Measurements from ENCODE around the gene SUCLG1. TPM values are rescaled to one million over a fixed set of nuclear protein-coding genes. Genes with fewer than 3 reads are reported as not detected.

SUCLG1 gene
- total RNA-seq (2014; rRNA removed; shearing (Covaris generic)), result 49.3 and 64.1 TPM in 2 replicates

DNA sequence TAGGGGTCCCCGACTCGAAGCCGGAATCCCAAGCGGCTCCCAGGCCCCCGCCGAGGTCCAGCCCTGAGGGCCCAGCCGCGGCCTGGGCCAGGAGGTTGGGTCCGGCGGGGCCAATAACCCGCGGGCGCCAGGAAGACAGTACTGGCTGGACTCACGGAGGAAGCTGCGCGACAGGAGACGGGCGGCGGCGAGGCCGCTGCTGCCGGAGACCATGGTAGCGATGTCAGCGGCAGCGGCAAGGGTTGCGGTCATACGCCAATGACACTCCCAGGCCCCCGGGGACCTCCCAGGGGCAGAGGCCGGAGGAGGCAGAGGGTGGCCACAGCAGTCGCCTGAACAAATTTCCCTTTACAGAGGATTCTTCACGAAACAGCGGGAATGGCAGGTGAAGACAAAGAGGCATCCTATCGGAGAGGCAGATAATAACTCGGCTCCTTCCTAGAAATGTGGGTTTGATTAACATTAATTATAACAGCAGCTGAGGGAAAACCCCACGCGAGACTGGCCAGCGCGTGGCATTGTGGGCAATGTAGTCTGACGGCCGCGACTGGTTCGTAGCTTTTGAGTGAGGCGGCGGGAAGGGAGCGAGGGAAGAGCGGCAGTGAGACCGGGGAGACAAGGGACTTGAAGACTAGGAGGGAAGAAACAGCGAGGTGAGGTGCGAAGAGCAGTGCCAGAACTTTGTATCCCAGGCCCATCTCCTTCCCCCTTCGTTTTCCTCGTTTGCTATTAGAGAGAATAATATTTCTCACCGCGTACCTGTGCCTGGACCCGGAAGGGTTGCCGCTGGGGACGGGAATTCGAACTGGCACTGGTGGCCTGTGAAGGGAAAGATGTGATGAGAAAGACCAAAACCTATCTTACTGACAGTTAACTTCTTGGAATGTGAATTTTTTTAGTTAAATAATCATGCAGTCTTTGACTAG lies at the start of gene SUCLG1:
TSS of gene SUCLG1 (minus strand) at position 263 of the 926 bp plus-strand sequence. CDS start at position 252, 11 bp downstream.

Other genes starting within 250 kb of the SUCLG1 start
- gene DNAH6, start 57.2 kb upstream of the SUCLG1 start, total RNA-seq (2014; rRNA removed; shearing (Covaris generic)), result 0.11 TPM in 1 of 2 replicates, not detected in the other

Measured in A375 (cell line).